HEK293 (cell line): ENCODE data around the gene HNF1B.

Source experiments
- CTCF ChIA-PET: fragments of 350-600 bp; formaldehyde crosslinking; extraction: SDS; loops from one replicate; lab custom pipeline; 2021; ENCODE audit warnings: antibody characterized with exemption; lab: Yijun Ruan, JAX
- POLR2A ChIA-PET: fragments of 300-600 bp; formaldehyde crosslinking; extraction: SDS; loops from one replicate; lab custom pipeline; 2020; ENCODE audit warnings: antibody characterized with exemption, inconsistent platforms; lab: Yijun Ruan, JAX
- H3K27ac ChIP-seq: fragments of 200-500 bp; sonication (Bioruptor generic); 2 replicates; pipeline ENCODE4 v1.5.1; 2014; ENCODE audit warnings: low read depth, low read length, control low read depth, inconsistent platforms; ENCODE audit errors: extremely low read depth
- H3K36me3 ChIP-seq, 2 experiments: fragments of 200-500 bp in 1 of 2; sonication (Bioruptor generic) in 1 of 2; 1 replicate in 1 of 2; 2 replicates in 1 of 2; pipeline ENCODE4 v1.5.1; 2014 to 2017; ENCODE audit warnings: inconsistent platforms in 2 of 2, low read length in 2 of 2; ENCODE audit not compliant: control insufficient read depth in 2 of 2, insufficient read depth in 1 of 2
- H3K4me1 ChIP-seq: fragments of 200-500 bp; sonication (Bioruptor generic); 2 replicates; pipeline ENCODE4 v1.5.1; 2014; ENCODE audit warnings: mild to moderate bottlenecking, low read length, inconsistent platforms; ENCODE audit not compliant: control insufficient read depth, insufficient read depth
- H3K4me3 ChIP-seq: 2 replicates; pipeline ENCODE4 v1.5.1; 2011; ENCODE audit warnings: low read depth, mild to moderate bottlenecking, control low read depth, low read length, moderate library complexity
- H3K9me3 ChIP-seq: fragments of 200-500 bp; sonication (Bioruptor generic); 2 replicates; pipeline ENCODE4 v1.5.1; 2014; ENCODE audit warnings: low read depth, low read length, inconsistent platforms; ENCODE audit not compliant: control insufficient read depth, insufficient read depth
- EGR2 ChIP-seq: fragments of 450-650 bp; formaldehyde crosslinking; IDR thresholded peaks from 2 replicates; pipeline ENCODE4 v1.5.1; 2016; ENCODE audit warnings: low read depth, missing biosample characterization, missing genetic modification characterization
- GFI1B ChIP-seq: fragments of 450-650 bp; formaldehyde crosslinking; IDR thresholded peaks from 2 replicates; pipeline ENCODE4 v1.5.1; 2016; ENCODE audit warnings: missing biosample characterization, missing genetic modification characterization
- GLIS1 ChIP-seq: fragments of 450-650 bp; formaldehyde crosslinking; IDR thresholded peaks from 2 replicates; pipeline ENCODE4 v1.5.1; 2016; ENCODE audit warnings: missing biosample characterization, missing genetic modification characterization
- KLF9 ChIP-seq: fragments of 450-650 bp; formaldehyde crosslinking; IDR thresholded peaks from 2 replicates; pipeline ENCODE4 v1.5.1; 2016; ENCODE audit warnings: missing biosample characterization, missing genetic modification characterization, low read depth
- OSR2 ChIP-seq: fragments of 450-650 bp; formaldehyde crosslinking; IDR thresholded peaks from 2 replicates; pipeline ENCODE4 v1.5.1; 2016; ENCODE audit warnings: missing biosample characterization, missing genetic modification characterization
- PRDM1 ChIP-seq: fragments of 450-650 bp; formaldehyde crosslinking; IDR thresholded peaks from 2 replicates; pipeline ENCODE4; 2016; ENCODE audit warnings: missing biosample characterization, missing genetic modification characterization
- PRDM4 ChIP-seq: fragments of 450-650 bp; formaldehyde crosslinking; IDR thresholded peaks from 2 replicates; pipeline ENCODE4 v1.5.1; 2017; ENCODE audit warnings: missing biosample characterization, missing genetic modification characterization
- PRDM6 ChIP-seq: fragments of 450-650 bp; formaldehyde crosslinking; IDR thresholded peaks from 2 replicates; pipeline ENCODE4 v1.5.1; 2017; ENCODE audit warnings: missing biosample characterization, missing genetic modification characterization
- YY1 ChIP-seq: fragments of 450-650 bp; formaldehyde crosslinking; IDR thresholded peaks from 2 replicates; pipeline ENCODE4 v1.5.1; 2018; ENCODE audit warnings: missing biosample characterization, missing genetic modification characterization
- ZBTB44 ChIP-seq: fragments of 450-650 bp; IDR thresholded peaks from 2 replicates; pipeline ENCODE4 v1.5.1; 2018; ENCODE audit warnings: missing biosample characterization, mild to moderate bottlenecking, missing genetic modification characterization
- ZBTB8A ChIP-seq: fragments of 450-650 bp; formaldehyde crosslinking; IDR thresholded peaks from 2 replicates; pipeline ENCODE4 v1.5.1; 2016; ENCODE audit warnings: missing biosample characterization, missing genetic modification characterization
- ZEB2 ChIP-seq: fragments of 450-650 bp; formaldehyde crosslinking; IDR thresholded peaks from 2 replicates; pipeline ENCODE4 v1.5.1; 2016; ENCODE audit warnings: missing biosample characterization, missing genetic modification characterization
- ZNF19 ChIP-seq: fragments of 450-650 bp; formaldehyde crosslinking; IDR thresholded peaks from 2 replicates; pipeline ENCODE4; 2016; ENCODE audit warnings: missing biosample characterization, missing genetic modification characterization, low read depth
- ZNF221 ChIP-seq: fragments of 450-650 bp; formaldehyde crosslinking; IDR thresholded peaks from 2 replicates; pipeline ENCODE4 v1.5.1; 2017; ENCODE audit warnings: missing biosample characterization, missing genetic modification characterization, borderline replicate concordance
- ZNF239 ChIP-seq: fragments of 450-650 bp; formaldehyde crosslinking; IDR thresholded peaks from 2 replicates; pipeline ENCODE4 v1.5.1; 2016; ENCODE audit warnings: missing biosample characterization, missing genetic modification characterization
- ZNF335 ChIP-seq: fragments of 450-650 bp; formaldehyde crosslinking; conservative IDR thresholded peaks from 2 replicates; pipeline ENCODE4 v1.5.1; 2016; ENCODE audit warnings: missing biosample characterization, missing genetic modification characterization
- ZNF366 ChIP-seq: fragments of 450-650 bp; formaldehyde crosslinking; conservative IDR thresholded peaks from 2 replicates; pipeline ENCODE4 v1.5.1; 2016; ENCODE audit warnings: missing biosample characterization, missing genetic modification characterization
- ZNF514 ChIP-seq: fragments of 450-650 bp; formaldehyde crosslinking; IDR thresholded peaks from 2 replicates; pipeline ENCODE4 v1.5.1; 2016; ENCODE audit warnings: missing biosample characterization, missing genetic modification characterization
- ZNF555 ChIP-seq: fragments of 450-650 bp; formaldehyde crosslinking; conservative IDR thresholded peaks from 2 replicates; pipeline ENCODE4 v1.5.1; 2017; ENCODE audit warnings: missing biosample characterization, mild to moderate bottlenecking, missing genetic modification characterization, inconsistent platforms
- ZNF580 ChIP-seq: fragments of 450-650 bp; formaldehyde crosslinking; IDR thresholded peaks from 2 replicates; pipeline ENCODE4 v1.5.1; 2016; ENCODE audit warnings: missing biosample characterization, missing genetic modification characterization
- ZNF629 ChIP-seq: fragments of 450-650 bp; formaldehyde crosslinking; IDR thresholded peaks from 2 replicates; pipeline ENCODE4 v1.5.1; 2017; ENCODE audit warnings: missing biosample characterization, missing genetic modification characterization
- ZNF792 ChIP-seq: fragments of 450-650 bp; formaldehyde crosslinking; IDR thresholded peaks from 2 replicates; pipeline ENCODE4 v1.5.1; 2016; ENCODE audit warnings: missing biosample characterization, missing genetic modification characterization
- TF ChIP-seq, protein P1 (sequence below): fragments of 450-650 bp; formaldehyde crosslinking; IDR thresholded peaks from 2 replicates; pipeline ENCODE4 v1.5.1; 2016; ENCODE audit warnings: missing biosample characterization, missing genetic modification characterization
- TF ChIP-seq, protein P2 (sequence below): fragments of 450-650 bp; formaldehyde crosslinking; IDR thresholded peaks from 2 replicates; pipeline ENCODE4 v1.5.1; 2016; ENCODE audit warnings: missing biosample characterization, missing genetic modification characterization

The HNF1B gene

DNA sequence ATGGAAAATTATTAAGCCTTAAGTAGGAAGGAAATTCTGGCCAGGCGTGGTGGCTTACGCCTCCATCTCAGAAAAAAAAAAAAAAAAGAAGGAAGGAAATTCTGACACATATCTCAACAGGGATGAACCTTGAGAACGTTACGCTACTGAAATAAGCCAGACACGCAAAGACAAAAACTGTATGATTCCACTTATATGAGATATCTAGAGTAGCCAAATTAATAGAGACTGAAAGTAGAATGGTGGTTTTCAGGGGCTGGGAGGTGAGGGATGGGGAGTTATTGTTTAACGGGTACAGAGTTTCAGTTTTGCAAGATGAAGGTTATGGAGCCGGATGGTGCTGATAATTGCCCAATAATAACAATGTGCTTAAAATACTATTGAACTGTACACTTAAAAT lies 16.2 kb upstream of the HNF1B start:
- ChIA-PET CTCF (no interaction called here), POLR2A (no interaction called here)
- Histone ChIP-seq H3K9me3 (no peaks in the 10 kb centered on the region), H3K4me3 (no peak overlapping the region), H3K4me1 (0 out of 2 replicates have a peak, but pooled peaks cover 3% of the 10 kb centered on the region), H3K27ac (no peak overlapping the region), H3K36me3 (no peaks in the 10 kb centered on the region)
- no peak for TF ChIP-seq ZNF555
- TF ChIP-seq YY1 (tag by site-specific recombination) = no peak
- TF ChIP-seq ZNF19 (tag by site-specific recombination) = no peak
- TF ChIP-seq ZNF580 (tag by site-specific recombination) = no peak
- TF ChIP-seq EGR2 (tag by site-specific recombination) = no peak
- no peak for TF ChIP-seq GFI1B (tag by site-specific recombination)
- TF ChIP-seq PRDM6 (tag by site-specific recombination) = no peak
- TF ChIP-seq ZBTB8A (tag by site-specific recombination) = no peak
- no peak for TF ChIP-seq ZNF629
- no peak for TF ChIP-seq ZNF335 (tag by site-specific recombination)
- TF ChIP-seq ZNF514 (tag by site-specific recombination) = no peak
- TF ChIP-seq PRDM4 (tag by site-specific recombination) = no peak
- TF ChIP-seq, protein P1, sequence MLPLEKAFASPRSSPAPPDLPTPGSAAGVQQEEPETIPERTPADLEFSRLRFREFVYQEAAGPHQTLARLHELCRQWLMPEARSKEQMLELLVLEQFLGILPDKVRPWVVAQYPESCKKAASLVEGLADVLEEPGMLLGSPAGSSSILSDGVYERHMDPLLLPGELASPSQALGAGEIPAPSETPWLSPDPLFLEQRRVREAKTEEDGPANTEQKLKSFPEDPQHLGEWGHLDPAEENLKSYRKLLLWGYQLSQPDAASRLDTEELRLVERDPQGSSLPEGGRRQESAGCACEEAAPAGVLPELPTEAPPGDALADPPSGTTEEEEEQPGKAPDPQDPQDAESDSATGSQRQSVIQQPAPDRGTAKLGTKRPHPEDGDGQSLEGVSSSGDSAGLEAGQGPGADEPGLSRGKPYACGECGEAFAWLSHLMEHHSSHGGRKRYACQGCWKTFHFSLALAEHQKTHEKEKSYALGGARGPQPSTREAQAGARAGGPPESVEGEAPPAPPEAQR (tag by site-specific recombination) = no peak
- TF ChIP-seq ZNF792 (tag by site-specific recombination) = no peak
- TF ChIP-seq ZBTB44 = no peak
- TF ChIP-seq ZNF239 = no peak
- no peak for TF ChIP-seq ZNF221 (tag by site-specific recombination)

GRCh38 chr17:37759014-37759637 lies 14.3 kb upstream of the HNF1B start:
- POLR2A ChIA-PET = no interaction called here

More at GRCh38 chr17:37759014-37759637, 14.3 kb upstream of the HNF1B start:
- CTCF ChIA-PET = interaction anchor here (0.6 to 2.6 kb wide), 7 partner anchors 12 to 91 kb away, joined by 3 to 19 read pairs (median 4); no protein-coding TSS in a partner anchor
- Histone ChIP-seq H3K27ac (no peak overlapping the region), H3K4me1 (no peaks in the 10 kb centered on the region), H3K9me3 (no peaks in the 10 kb centered on the region), H3K36me3 (no peaks in the 10 kb centered on the region), H3K4me3 (no peak overlapping the region)
- TF ChIP-seq, protein P2, sequence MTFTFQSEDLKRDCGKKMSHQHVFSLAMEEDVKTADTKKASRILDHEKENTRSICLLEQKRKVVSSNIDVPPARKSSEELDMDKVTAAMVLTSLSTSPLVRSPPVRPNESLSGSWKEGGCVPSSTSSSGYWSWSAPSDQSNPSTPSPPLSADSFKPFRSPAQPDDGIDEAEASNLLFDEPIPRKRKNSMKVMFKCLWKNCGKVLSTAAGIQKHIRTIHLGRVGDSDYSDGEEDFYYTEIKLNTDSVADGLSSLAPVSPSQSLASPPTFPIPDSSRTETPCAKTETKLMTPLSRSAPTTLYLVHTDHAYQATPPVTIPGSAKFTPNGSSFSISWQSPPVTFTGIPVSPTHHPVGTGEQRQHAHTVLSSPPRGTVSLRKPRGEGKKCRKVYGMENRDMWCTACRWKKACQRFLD (tag by site-specific recombination) = no peak
- TF ChIP-seq ZEB2 (no peak), GLIS1 (tag by site-specific recombination) (no peak), OSR2 (no peak), KLF9 (tag by site-specific recombination) (no peak), ZNF366 (tag by site-specific recombination) (peak; percentile 82), PRDM1 (tag by site-specific recombination) (peak; percentile 99)
